Fibroblast of lung (primary cell): ENCODE measurements around the gene PTPN23.

Experiments
- EZH2 ChIP-seq: IDR thresholded peaks from 2 replicates; pipeline ENCODE4 v1.5.1; 2012; ENCODE audit warnings: low read length, control low read depth, mild to moderate bottlenecking; ENCODE audit errors: missing control alignments
- TF ChIP-seq, protein P1 (sequence below), 2 donors: IDR thresholded peaks in 1 of 2; conservative IDR thresholded peaks in 1 of 2; 1 replicate in 1 of 2; 2 replicates in 1 of 2; pipeline ENCODE4 v1.5.1; 2011 to 2012; ENCODE audit warnings: low read length in 2 of 2, control low read depth in 1 of 2, inconsistent platforms in 1 of 2, low read depth in 1 of 2, mild to moderate bottlenecking in 1 of 2

DNA sequence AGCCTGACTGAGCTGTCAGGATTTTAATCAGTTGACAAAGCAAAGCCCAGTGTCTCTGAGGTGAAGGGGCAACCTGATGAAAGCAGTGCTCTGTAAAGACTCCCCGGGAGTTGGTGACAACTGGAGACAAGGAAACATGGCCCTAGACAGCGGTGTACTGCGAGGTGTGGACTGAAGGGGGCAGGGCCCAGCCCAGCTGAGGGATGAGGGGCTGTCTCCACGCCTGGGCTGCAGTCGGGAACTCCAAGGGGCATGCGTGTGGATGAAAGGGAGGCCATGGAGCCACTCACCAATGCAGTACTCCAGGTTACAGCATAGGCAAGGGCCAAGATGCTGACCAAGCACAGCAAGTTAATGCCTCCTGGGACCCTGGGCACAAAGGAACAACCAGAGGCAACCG is 49.8 kb downstream of the PTPN23 start:
- TF ChIP-seq, protein P1, sequence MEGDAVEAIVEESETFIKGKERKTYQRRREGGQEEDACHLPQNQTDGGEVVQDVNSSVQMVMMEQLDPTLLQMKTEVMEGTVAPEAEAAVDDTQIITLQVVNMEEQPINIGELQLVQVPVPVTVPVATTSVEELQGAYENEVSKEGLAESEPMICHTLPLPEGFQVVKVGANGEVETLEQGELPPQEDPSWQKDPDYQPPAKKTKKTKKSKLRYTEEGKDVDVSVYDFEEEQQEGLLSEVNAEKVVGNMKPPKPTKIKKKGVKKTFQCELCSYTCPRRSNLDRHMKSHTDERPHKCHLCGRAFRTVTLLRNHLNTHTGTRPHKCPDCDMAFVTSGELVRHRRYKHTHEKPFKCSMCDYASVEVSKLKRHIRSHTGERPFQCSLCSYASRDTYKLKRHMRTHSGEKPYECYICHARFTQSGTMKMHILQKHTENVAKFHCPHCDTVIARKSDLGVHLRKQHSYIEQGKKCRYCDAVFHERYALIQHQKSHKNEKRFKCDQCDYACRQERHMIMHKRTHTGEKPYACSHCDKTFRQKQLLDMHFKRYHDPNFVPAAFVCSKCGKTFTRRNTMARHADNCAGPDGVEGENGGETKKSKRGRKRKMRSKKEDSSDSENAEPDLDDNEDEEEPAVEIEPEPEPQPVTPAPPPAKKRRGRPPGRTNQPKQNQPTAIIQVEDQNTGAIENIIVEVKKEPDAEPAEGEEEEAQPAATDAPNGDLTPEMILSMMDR (conservative IDR thresholded peaks at IDR 0.05 in 1 of 2, IDR thresholded peaks at IDR 0.05 in 1 of 2; ENCODE audit: low read depth in 1 of 2, low read length in 2 of 2): no peak
- TF ChIP-seq EZH2: no peak
